Pancreas (tissue), 10 donors: Measurements from ENCODE around the gene IFNA1. TPM values are rescaled to one million over a fixed set of nuclear protein-coding genes. Genes with fewer than 3 reads are reported as not detected.

Experiments
- ATAC-seq, 4 donors: fragments of 200-7000 bp; cut with Tn5 transposase; one replicate each; pipeline versions ENCODE4 v1.8.0 to v1.9.1; 2020; ENCODE audit warnings: mild to moderate bottlenecking in 4 of 4, moderate library complexity in 4 of 4
- DNase-seq, 6 donors: peaks; one replicate each; pipeline ENCODE4 v3.0.0-alpha.2; 2020
- FAIRE-seq: peaks from 2 replicates; lab custom pipeline; 2012; peaks lifted over from hg19 to GRCh38; lab: Jason Lieb, UNC
- H3K27ac ChIP-seq, 4 donors: fragments of 200-600 bp; sonication (generic); 1 replicate in 3 of 4; 2 replicates in 1 of 4; pipeline versions ENCODE4 v1.5.0 to v1.8.0; 2020
- H3K27me3 ChIP-seq, 4 donors: fragments of 200-600 bp; one replicate each; pipeline ENCODE4 v1.8.0; 2021
- H3K36me3 ChIP-seq, 3 donors: fragments of 200-600 bp; sonication (generic) in 1 of 3; one replicate each; pipeline versions ENCODE4 v1.5.0 to v1.8.0; 2020 to 2021
- H3K4me1 ChIP-seq, 3 donors: fragments of 200-600 bp; one replicate each; pipeline ENCODE4 v1.8.0; 2021
- H3K4me3 ChIP-seq, 4 donors: fragments of 200-600 bp; sonication (generic) in 2 of 4; one replicate each; pipeline versions ENCODE4 v1.5.0 to v1.8.0; 2020 to 2021
- H3K9me3 ChIP-seq, 4 donors: fragments of 200-600 bp; one replicate each; pipeline ENCODE4 v1.8.0; 2021
- whole genome bisulfite sequencing, 2 donors: extraction: QIAGEN DNeasy Blood & Tissue Kit; methylation state at CpG; one replicate each; pipeline ENCODE4 v1.1.7; 2013; 5-methylcytosine and 5-hydroxymethylcytosine counted together
- intact Hi-C, 3 donors: fragments of 100-400 bp; cut with DNase I; formaldehyde crosslinking; loops; one replicate each; pipeline versions ENCODE4 v1.11.1 to v1.14.2; 2022
- polyA plus RNA-seq, 2 donors: library from polyadenylated mRNA; stranded (reverse); fragments of 200-250 nt; gene quantifications; one replicate each; pipeline ENCODE4 v1.2.3, GENCODE V29; 2013
- total RNA-seq, 6 donors: library from RNA; stranded (reverse); fragmentation: NEBNext Ultra II Directional in 4 of 6; extraction: Animal tissue kit (Norgen Biotek cat#: 25700) in 4 of 6; gene quantifications; one replicate each; pipeline versions ENCODE4 v1.2.1 to v1.2.4, GENCODE V29; 2021 to 2023
- TF ChIP-seq, protein P1 (sequence below), 4 donors: fragments of 200-600 bp; sonication (generic) in 3 of 4; IDR thresholded peaks; one replicate each; pipeline versions ENCODE4 v1.5.0 to v1.8.0; 2021; ENCODE audit warnings: antibody characterized with exemption in 4 of 4
- donor health status: healthy with polysubstance abuse.
- donor health status: DM: no; HTN: no; CAD: no; lungs with moderate emphysema.
- donor health status: DM: no; HTN: no; CAD: no.
- donor health status: control.
- donor health status: control.
- donor health status: Bipolar disorder and iron deficiency.
- donor health status: DM: yes; HTN: yes; CAD: no.
- donor health status: DM: no; HTN: no; CAD: no.
- donor health status: DM: no; HTN: no; CAD: no.
- donor health status: DM: yes; HTN: yes; CAD: no.

The IFNA1 gene
- total and polyA plus RNA-seq, 8 donors = not detected

DNA sequence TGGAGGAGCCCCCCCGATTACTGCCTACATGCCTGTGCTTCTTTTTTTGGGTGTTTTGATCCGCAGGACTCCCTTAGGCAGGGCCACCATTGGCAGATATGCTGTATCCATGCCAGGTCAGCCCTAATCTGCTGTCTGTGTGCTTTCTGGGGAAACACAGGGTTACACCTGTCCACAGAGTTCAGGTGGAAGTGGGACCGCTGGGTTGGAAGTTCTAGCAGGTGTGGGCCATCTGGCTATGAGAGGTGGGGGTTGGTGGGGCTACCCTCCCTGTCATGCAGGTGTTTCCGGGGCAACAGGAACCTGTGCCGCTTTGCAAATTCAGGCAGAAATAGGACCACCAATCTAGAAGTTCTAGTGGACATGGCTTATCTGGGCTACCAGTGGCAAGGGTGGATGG lies 24.9 kb downstream of the IFNA1 start:
- H3K9me3 ChIP-seq = no peaks in the 10 kb centered on the region
- intact Hi-C loops = loop anchor here in 2 of 3 donors (10.0 kb wide), 2 partner anchors 320 to 330 kb away; no protein-coding TSS in a partner anchor
- H3K4me3 ChIP-seq = no peak overlapping the region
- no peaks in the 10 kb centered on the region for H3K36me3 ChIP-seq
- no peak overlapping the region for H3K27ac ChIP-seq
- no peaks in the 10 kb centered on the region for H3K4me1 ChIP-seq
- no peak for ATAC-seq
- no peak for DNase-seq
- TF ChIP-seq, protein P1, sequence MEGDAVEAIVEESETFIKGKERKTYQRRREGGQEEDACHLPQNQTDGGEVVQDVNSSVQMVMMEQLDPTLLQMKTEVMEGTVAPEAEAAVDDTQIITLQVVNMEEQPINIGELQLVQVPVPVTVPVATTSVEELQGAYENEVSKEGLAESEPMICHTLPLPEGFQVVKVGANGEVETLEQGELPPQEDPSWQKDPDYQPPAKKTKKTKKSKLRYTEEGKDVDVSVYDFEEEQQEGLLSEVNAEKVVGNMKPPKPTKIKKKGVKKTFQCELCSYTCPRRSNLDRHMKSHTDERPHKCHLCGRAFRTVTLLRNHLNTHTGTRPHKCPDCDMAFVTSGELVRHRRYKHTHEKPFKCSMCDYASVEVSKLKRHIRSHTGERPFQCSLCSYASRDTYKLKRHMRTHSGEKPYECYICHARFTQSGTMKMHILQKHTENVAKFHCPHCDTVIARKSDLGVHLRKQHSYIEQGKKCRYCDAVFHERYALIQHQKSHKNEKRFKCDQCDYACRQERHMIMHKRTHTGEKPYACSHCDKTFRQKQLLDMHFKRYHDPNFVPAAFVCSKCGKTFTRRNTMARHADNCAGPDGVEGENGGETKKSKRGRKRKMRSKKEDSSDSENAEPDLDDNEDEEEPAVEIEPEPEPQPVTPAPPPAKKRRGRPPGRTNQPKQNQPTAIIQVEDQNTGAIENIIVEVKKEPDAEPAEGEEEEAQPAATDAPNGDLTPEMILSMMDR (IDR thresholded peaks at IDR 0.05) = no peak
- WGBS, 2 donors = 53 to 70% methylated on average over 5 of the region's 5 CpGs
- FAIRE-seq = no peak
- H3K27me3 ChIP-seq = no peaks in the 10 kb centered on the region

DNA sequence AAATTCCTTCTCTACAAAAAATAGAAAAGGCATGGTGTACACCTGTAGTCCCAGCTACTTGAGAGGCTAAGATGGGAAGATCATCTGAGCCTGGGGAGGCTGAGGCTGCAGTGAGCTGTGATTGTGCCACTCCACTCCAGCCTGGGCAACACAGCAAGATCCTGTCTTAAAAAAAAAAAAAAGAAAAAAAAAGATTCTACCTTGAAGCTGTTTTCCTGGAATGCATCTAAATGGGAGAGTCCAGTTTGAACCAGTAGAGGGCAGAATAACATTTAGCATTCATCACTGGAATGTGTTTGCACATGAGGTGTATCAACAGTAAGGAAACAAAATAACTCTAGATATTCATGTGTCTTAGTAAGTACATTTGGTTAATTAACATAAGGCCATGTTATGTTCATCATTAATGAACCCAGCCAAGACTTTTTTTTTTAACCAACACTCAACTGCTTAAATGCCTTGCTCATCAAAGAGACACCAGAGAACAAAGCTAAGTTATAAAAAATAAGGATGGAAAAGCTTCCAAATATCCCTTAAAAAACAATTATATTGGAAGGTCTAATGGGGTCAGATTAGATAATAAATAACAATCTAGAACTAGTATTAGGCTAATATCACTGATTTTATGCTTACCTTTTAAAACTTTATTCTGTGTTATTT lies 25.8 kb downstream of the IFNA1 start:
- peak; percentile 67 for FAIRE-seq
- intact Hi-C loops = loop anchor here in 2 of 3 donors (10.0 kb wide), 2 partner anchors 319 to 329 kb away; no protein-coding TSS in a partner anchor

DNA sequence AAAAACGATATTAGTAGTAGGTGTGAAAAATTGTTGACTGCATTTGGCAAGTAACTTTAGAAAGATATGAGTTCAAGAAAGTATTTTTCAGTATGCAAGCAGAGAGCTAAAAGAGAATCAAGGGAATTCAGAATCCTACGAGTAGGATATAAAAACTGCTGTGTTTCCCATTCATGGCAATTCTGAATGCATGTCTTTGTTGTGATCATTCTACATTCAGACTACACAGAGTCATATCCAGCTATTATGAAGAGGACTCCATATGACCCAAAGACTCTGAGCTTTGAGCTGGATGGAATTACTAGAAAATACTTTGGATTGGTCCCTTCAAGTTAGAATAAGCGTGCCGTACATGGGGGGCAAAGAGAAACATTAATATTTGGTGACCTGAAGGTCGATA lies 29.9 kb downstream of the IFNA1 start:
- H3K9me3 ChIP-seq = no peaks in the 10 kb centered on the region
- no peaks in the 10 kb centered on the region for H3K4me1 ChIP-seq
- no peak for DNase-seq
- no peak overlapping the region for H3K27ac ChIP-seq
- TF ChIP-seq, protein P1 (IDR thresholded peaks at IDR 0.05) = no peak
- no peaks in the 10 kb centered on the region for H3K36me3 ChIP-seq
- 65 to 76% methylated on average over 5 of the region's 5 CpGs for WGBS, 2 donors
- no peak for ATAC-seq
- no peaks in the 10 kb centered on the region for H3K27me3 ChIP-seq
- no peak overlapping the region for H3K4me3 ChIP-seq
- no peak for FAIRE-seq
- intact Hi-C loops = no loop called here

More for the DNA sequence above, 25.8 kb downstream of the IFNA1 start:
- Histone ChIP-seq H3K4me3 (no peak overlapping the region), H3K9me3 (no peaks in the 10 kb centered on the region), H3K36me3 (no peaks in the 10 kb centered on the region), H3K4me1 (no peaks in the 10 kb centered on the region), H3K27ac (no peak overlapping the region), H3K27me3 (no peaks in the 10 kb centered on the region)
- DNase-seq (no peak), ATAC-seq (peak; percentile 50 to 89 (median 78))
- TF ChIP-seq, protein P1 (IDR thresholded peaks at IDR 0.05) = peak; percentile 47 to 60 (median 56)

DNA sequence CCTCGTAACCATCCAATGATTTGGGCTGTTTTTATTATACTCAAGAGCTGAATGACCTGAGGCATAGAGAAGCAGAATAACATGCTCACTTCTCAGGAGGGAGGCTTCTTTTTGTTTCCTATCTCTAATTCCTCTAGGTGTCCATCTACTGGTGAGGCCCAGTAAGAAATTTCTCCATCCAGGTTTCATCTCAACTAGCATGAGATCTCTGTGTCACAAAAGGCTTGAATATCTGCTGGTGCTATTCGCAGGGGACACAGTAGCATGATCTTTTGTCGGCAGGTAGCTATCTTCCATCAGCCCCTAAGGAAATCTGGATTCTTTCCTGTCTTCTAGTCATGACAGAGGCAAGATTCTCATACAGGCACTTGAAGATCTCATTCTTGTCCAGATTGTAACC lies 33.0 kb downstream of the IFNA1 start:
- no peak for FAIRE-seq

More for the DNA sequence above, 33.0 kb downstream of the IFNA1 start:
- no peak for DNase-seq
- TF ChIP-seq, protein P1 (IDR thresholded peaks at IDR 0.05) = no peak
- no peak overlapping the region for H3K27ac ChIP-seq
- H3K36me3 ChIP-seq = no peaks in the 10 kb centered on the region
- no peak overlapping the region for H3K4me3 ChIP-seq
- no peaks in the 10 kb centered on the region for H3K9me3 ChIP-seq
- H3K4me1 ChIP-seq = no peaks in the 10 kb centered on the region
- no peaks in the 10 kb centered on the region for H3K27me3 ChIP-seq
- 77 to 87% methylated on average over 3 of the region's 3 CpGs for WGBS, 2 donors
- ATAC-seq = no peak
- intact Hi-C loops = no loop called here
